Gastroesophageal sphincter (tissue), 3 donors: ENCODE results near the gene CAVIN2.

Experiments
- EP300 ChIP-seq: sonication (generic); formaldehyde crosslinking; IDR thresholded peaks from one replicate; pipeline ENCODE4 v1.6.1; 2017; ENCODE audit warnings: antibody characterized with exemption, mild to moderate bottlenecking
- POLR2A ChIP-seq, 2 donors: fragments of 450-650 bp; IDR thresholded peaks; one replicate each; pipeline ENCODE4 v1.6.1; 2017; ENCODE audit warnings: antibody characterized with exemption in 2 of 2, mild to moderate bottlenecking in 2 of 2, moderate library complexity in 1 of 2
- TF ChIP-seq, protein P1 (sequence below), 4 experiments: fragments of 200-600 bp in 2 of 4; fragments of 450-650 bp in 2 of 4; sonication (generic) in 1 of 4; IDR thresholded peaks; one replicate each; pipeline ENCODE4 v1.5.1; 2017 to 2019; ENCODE audit warnings: antibody characterized with exemption in 4 of 4, mild to moderate bottlenecking in 2 of 4, moderate library complexity in 2 of 4

DNA sequence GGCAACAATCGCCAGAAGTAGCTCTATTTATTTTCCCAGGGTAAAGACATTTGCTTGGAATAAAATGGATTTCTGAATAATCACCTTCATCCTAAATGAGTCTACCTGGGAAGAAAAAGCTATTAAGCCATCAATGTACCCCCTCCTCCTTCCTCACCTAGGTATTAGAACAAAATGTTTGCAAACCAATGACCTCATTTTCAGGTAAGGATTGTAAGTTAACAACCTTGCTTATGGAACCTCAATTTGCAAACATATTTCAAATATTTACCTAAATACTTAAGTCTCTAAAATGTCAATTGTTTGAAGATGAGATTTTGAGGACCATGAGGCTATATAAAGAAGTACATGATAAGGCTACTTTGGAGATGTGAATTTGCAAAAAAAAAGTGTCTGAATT lies 43.9 kb downstream of the CAVIN2 start:
- TF ChIP-seq, protein P1, sequence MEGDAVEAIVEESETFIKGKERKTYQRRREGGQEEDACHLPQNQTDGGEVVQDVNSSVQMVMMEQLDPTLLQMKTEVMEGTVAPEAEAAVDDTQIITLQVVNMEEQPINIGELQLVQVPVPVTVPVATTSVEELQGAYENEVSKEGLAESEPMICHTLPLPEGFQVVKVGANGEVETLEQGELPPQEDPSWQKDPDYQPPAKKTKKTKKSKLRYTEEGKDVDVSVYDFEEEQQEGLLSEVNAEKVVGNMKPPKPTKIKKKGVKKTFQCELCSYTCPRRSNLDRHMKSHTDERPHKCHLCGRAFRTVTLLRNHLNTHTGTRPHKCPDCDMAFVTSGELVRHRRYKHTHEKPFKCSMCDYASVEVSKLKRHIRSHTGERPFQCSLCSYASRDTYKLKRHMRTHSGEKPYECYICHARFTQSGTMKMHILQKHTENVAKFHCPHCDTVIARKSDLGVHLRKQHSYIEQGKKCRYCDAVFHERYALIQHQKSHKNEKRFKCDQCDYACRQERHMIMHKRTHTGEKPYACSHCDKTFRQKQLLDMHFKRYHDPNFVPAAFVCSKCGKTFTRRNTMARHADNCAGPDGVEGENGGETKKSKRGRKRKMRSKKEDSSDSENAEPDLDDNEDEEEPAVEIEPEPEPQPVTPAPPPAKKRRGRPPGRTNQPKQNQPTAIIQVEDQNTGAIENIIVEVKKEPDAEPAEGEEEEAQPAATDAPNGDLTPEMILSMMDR (IDR thresholded peaks at IDR 0.05): no peak
- no peak for TF ChIP-seq POLR2A (IDR thresholded peaks at IDR 0.05)
- no peak for TF ChIP-seq EP300
